ENCODE results near the gene ING4. TPM values are rescaled to one million over a fixed set of nuclear protein-coding genes. Genes with fewer than 3 reads are reported as not detected.

The ING4 gene
- total and polyA plus RNA-seq, 2 of the 13 experiments (the other 11 are each of a cell fraction or from before 2014, with no cell fraction given), result 14.4 to 32.4 TPM

GRCh38 chr12:6688999-6689882 lies 26.3 kb upstream of the ING4 start, which contains the start of gene ZNF384 (continued):
- TF ChIP-seq ZNF879 (CRISPR knock-in tag; IDR thresholded peaks at IDR 0.05), result no peak
- TF ChIP-seq ZSCAN20 (CRISPR knock-in tag; IDR thresholded peaks at IDR 0.05; ENCODE audit: borderline replicate concordance), result no peak
- no peak for TF ChIP-seq ZBTB39 (CRISPR knock-in tag; IDR thresholded peaks at IDR 0.05)
- 0 out of 2 replicates have a peak, but pooled peaks have one; percentile 9 for TF ChIP-seq TBX3 (IDR thresholded peaks at IDR 0.05; ENCODE audit: borderline replicate concordance)
- TF ChIP-seq NBN (conservative IDR thresholded peaks at IDR 0.05), result no peak
- peak; percentile 88 for TF ChIP-seq HCFC1 (IDR thresholded peaks at IDR 0.05; ENCODE audit: low read depth, low read length)
- no peak for TF ChIP-seq ZNF292 (CRISPR knock-in tag; IDR thresholded peaks at IDR 0.05; ENCODE audit: borderline replicate concordance, low read depth)
- TF ChIP-seq FOXC1 (CRISPR knock-in tag; IDR thresholded peaks at IDR 0.05; ENCODE audit: borderline replicate concordance), result no peak; the same call in 1 of the 2 replicates
- TF ChIP-seq MYC (CRISPR knock-in tag; IDR thresholded peaks at IDR 0.05; ENCODE audit: borderline replicate concordance), result peak; percentile 74
- no peak for TF ChIP-seq ATF4 (CRISPR knock-in tag; IDR thresholded peaks at IDR 0.05)
- no peak for TF ChIP-seq HOXD1 (CRISPR knock-in tag; IDR thresholded peaks at IDR 0.05)
- no peak; the same call in 1 of the 2 replicates for TF ChIP-seq KDM4B (CRISPR knock-in tag; IDR thresholded peaks at IDR 0.05)
- peak; percentile 93 for TF ChIP-seq SAP130 (CRISPR knock-in tag; IDR thresholded peaks at IDR 0.05; ENCODE audit: low read depth)
- no peak for TF ChIP-seq ZMAT5 (CRISPR knock-in tag; IDR thresholded peaks at IDR 0.05; ENCODE audit: borderline replicate concordance, low read depth)
- TF ChIP-seq XBP1 (CRISPR knock-in tag; IDR thresholded peaks at IDR 0.05), result no peak
- no peak for TF ChIP-seq NR2F1 (CRISPR knock-in tag; IDR thresholded peaks at IDR 0.05)
- TF ChIP-seq ETS1 (CRISPR knock-in tag; IDR thresholded peaks at IDR 0.05), result no peak
- peak; percentile 89; the same call in 1 of the 2 replicates for TF ChIP-seq SSRP1 (CRISPR knock-in tag; IDR thresholded peaks at IDR 0.05)
